GM12892 (cell line): ENCODE data around the gene KIF16B.

Experiments
- POLR2A ChIP-seq: IDR thresholded peaks from 2 replicates; pipeline ENCODE4 v1.6.1; 2011; ENCODE audit warnings: low read depth, low read length, control low read depth
- POLR2AphosphoS5 ChIP-seq: IDR thresholded peaks from 2 replicates; pipeline ENCODE4 v1.6.1; 2011; ENCODE audit warnings: low read depth, low read length, control low read depth
- TAF1 ChIP-seq: IDR thresholded peaks from 2 replicates; pipeline ENCODE4 v1.6.1; 2011; ENCODE audit warnings: low read depth, mild to moderate bottlenecking, control low read depth, low read length, borderline replicate concordance

DNA sequence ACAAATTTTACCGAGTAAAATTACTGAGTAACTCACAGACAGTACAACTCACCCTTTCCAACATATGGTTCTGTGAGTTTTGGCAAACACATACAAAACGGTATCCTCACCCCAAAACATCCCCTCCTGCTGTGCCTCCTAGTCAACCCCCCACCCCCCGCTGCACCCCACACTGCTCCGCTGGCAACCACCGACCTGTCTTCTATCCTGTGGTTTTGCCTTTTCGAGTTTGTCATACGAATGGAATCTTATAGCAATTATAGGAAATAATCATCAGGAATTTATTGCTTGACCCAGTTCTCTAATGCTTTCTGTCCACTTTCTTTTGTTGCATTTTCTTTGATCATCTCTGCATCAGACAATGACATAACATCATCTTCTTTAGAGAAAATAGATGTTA, 312.3 kb downstream of the KIF16B start:
- TF ChIP-seq POLR2A (no peak), TAF1 (no peak), POLR2AphosphoS5 (no peak)
